Brain microvascular endothelial cell (primary cell): ENCODE measurements around the gene MEX3D.

Source experiments
- DNase-seq: peaks from one replicate; pipeline ENCODE4 v3.0.0-alpha.2; 2020
- H3K27ac ChIP-seq: fragments of 250-450 bp; sonication (Bioruptor Pico); 2 replicates; pipeline ENCODE4 v1.5.1; 2020; ENCODE audit warnings: mild to moderate bottlenecking, moderate library complexity
- H3K27me3 ChIP-seq: fragments of 250-450 bp; sonication (Bioruptor Pico); replicated peaks from 2 replicates; pipeline ENCODE4 v1.5.1; 2020; ENCODE audit warnings: mild to moderate bottlenecking
- H3K36me3 ChIP-seq: fragments of 250-450 bp; sonication (Bioruptor Pico); replicated peaks from 2 replicates; pipeline ENCODE4 v1.5.1; 2020; ENCODE audit warnings: mild to moderate bottlenecking
- H3K4me3 ChIP-seq: 2 replicates; pipeline ENCODE4 v1.5.1; 2011; ENCODE audit warnings: low read depth, mild to moderate bottlenecking, control low read depth, low read length, moderate library complexity
- in situ Hi-C: cut with HindIII; loops from 2 replicates; pipeline ENCODE4 v1.10.0; 2017; ENCODE audit warnings: low sequenced_read_pairs, low pct_ligation_motif_present
- TF ChIP-seq, protein P1 (sequence below): IDR thresholded peaks from 2 replicates; pipeline ENCODE4 v1.5.1; 2011; ENCODE audit warnings: low read depth, mild to moderate bottlenecking, moderate library complexity, low read length, control low read depth, inconsistent platforms; ENCODE audit errors: missing control alignments

Gene MEX3D

DNA sequence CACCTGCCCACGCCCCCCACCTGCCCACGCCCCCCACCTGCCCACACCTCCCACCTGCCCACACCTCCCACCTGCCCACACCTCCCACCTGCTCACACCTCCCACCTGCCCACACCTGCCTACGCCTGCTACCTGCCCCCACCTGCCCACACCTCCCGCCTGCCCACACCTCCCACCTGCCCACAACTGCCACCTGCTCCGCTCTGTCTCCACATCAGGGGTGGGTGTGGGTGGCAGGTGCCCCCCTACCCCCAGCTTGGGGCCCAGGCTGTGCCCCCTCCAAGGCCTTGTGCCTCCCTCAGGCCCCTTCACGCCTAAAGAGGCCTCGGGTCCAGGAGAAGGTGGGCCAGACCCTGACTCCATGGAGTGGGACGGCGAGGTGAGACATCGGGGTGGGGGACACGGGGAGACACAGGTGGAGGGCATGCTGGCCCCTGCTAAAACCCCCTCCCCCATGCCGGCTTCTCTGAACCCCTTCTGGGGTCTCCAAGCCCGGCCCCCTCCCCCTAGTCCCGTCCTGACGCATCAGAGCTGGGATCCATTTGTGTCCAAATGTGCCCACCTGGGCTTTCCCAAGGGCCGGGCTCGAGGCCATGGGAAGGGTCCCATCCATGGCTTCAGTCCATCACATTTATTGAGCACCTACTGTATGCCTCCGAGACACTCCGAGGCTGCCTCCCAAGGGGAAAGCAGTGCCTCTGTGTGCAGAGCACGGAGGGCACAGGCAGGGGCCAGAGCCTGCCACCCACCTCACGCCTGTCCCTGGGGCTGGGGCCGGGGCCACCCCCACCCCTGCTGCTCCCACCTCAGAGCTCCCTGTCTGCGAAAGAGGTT is 39.3 kb downstream of the MEX3D start:
- Histone ChIP-seq H3K4me3 (no peak overlapping the region), H3K27ac (no peak overlapping the region), H3K27me3 (peaks cover 18% of the 10 kb centered on the region), H3K36me3 (no peaks in the 10 kb centered on the region)
- TF ChIP-seq, protein P1, sequence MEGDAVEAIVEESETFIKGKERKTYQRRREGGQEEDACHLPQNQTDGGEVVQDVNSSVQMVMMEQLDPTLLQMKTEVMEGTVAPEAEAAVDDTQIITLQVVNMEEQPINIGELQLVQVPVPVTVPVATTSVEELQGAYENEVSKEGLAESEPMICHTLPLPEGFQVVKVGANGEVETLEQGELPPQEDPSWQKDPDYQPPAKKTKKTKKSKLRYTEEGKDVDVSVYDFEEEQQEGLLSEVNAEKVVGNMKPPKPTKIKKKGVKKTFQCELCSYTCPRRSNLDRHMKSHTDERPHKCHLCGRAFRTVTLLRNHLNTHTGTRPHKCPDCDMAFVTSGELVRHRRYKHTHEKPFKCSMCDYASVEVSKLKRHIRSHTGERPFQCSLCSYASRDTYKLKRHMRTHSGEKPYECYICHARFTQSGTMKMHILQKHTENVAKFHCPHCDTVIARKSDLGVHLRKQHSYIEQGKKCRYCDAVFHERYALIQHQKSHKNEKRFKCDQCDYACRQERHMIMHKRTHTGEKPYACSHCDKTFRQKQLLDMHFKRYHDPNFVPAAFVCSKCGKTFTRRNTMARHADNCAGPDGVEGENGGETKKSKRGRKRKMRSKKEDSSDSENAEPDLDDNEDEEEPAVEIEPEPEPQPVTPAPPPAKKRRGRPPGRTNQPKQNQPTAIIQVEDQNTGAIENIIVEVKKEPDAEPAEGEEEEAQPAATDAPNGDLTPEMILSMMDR, result no peak
- DNase-seq, result no peak
- in situ Hi-C loops, result no loop called here

DNA sequence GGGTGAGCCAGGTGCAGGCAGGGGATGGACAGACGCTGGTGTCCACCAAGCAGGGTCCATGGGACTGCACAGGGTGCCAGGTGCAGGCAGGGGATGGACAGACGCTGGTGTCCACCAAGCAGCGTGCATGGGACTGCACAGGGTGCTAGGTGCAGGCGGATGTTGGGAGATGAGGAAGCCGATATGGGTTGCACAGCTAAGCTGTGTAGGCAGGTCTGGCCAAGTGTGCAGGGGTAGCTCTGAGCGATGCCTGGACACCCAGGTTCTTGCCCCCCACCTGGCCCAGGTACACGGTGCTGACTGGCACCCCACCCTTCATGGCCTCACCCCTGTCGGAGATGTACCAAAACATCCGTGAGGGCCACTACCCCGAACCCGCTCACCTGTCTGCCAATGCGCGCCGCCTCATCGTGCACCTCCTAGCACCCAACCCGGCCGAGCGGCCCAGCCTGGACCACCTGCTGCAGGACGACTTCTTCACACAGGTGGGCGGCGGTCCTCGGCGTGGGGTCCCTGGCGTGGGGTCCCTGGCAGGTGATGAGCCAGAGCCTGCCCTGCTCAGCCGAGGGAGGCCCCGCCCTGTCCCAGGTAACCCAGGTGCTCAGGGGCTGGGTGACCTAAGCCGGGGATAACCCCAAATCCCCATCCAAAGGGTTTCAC is 40.3 kb downstream of the MEX3D start:
- TF ChIP-seq, protein P1, result no peak
- H3K27ac ChIP-seq, result no peak overlapping the region
- no peak overlapping the region for H3K4me3 ChIP-seq
- peaks cover 27% of the 10 kb centered on the region for H3K27me3 ChIP-seq
- no peak for DNase-seq
- no peaks in the 10 kb centered on the region for H3K36me3 ChIP-seq
- in situ Hi-C loops, result no loop called here

DNA sequence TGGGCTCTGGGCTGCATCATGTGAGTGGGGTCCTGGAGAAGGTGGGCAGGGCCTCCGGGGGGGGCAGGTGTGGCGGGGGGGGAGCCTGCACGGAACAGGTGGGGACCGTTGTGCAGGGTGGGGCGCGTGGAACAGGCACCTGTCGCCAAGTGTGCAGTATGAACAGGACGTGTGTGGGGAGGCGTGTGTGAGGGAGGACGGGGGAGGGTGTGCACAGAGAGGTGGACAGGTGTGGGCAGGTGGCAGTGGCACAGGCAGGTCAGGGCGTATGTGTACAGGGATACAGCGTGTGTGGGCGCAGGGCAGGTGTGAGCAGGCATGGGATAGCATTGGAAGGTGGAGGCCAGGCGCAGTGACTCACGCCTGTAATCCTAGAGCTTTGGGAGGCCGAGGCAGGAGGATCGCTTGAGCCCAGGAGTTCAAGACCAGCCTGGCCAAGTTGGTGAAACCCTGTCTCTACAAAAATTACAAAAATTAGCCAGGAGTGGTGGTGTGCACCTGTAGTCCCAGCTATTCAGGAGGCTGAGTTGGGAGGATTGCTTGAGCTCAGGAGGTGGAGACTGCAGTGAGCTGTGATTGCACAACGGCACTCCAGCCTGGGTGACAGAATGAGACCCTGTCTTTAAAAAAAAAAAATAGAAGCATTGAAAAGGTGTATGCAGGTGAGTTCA is 41.0 kb downstream of the MEX3D start:
- Histone ChIP-seq H3K27me3 (peaks cover 30% of the 10 kb centered on the region), H3K27ac (no peak overlapping the region), H3K4me3 (no peak overlapping the region), H3K36me3 (no peaks in the 10 kb centered on the region)
- DNase-seq, result no peak
- TF ChIP-seq, protein P1, result no peak
- in situ Hi-C loops, result no loop called here

DNA sequence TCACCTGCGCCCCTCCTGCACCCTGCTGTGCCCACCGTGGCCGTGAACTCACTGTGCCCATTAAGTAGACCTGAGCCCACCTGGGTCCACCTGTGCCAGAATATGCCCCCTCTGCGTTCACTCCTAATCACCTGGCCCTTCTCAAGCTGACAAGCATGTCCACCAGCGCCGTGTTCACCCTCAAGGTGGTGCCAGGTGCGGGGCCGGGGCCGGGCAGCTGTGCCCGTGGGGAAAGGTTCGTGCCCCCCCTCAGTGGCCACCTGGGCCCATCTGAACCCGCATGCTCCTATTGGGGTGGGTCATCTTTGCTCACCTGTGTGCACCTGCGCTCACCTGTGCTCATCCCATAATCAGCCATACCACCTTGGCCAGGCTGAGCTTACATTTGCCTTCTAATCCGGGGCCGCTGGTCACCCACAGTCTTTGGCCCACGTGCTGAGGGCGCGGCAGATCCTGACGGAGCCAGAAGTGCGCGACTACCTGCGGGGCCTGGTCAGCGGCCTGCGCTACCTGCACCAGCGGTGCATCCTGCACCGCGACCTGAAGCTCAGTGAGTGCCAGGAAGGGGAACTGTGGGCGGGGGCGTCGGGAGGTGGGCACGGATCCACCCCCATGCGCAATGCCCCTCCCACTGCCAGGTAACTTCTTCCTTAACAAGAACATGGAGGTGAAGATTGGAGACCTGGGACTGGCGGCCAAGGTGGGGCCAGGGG is 41.9 kb downstream of the MEX3D start:
- Histone ChIP-seq H3K4me3 (no peak overlapping the region), H3K36me3 (no peaks in the 10 kb centered on the region), H3K27ac (no peak overlapping the region), H3K27me3 (peaks cover 30% of the 10 kb centered on the region)
- in situ Hi-C loops, result no loop called here
- no peak for DNase-seq
- TF ChIP-seq, protein P1, result no peak

DNA sequence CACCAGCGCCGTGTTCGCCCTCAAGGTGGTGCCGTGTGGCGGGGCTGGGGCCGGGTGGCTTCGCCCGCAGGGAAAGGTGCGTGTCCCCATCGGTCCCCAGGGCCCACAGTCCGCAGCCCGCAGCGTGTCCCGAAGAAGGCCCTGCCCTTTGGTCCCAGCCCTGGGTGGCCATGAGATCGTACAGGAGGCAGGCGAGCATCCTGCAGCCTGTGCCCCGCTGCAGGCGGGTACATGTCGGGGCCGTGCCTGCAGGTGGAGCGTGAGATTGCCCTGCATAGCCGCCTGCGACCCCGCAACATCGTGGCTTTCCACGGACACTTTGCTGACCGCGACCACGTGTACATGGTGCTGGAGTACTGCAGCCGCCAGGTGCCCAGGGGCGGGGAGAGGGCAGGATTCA is 42.8 kb downstream of the MEX3D start:
- in situ Hi-C loops, result no loop called here
- Histone ChIP-seq H3K36me3 (no peaks in the 10 kb centered on the region), H3K27me3 (peaks cover 30% of the 10 kb centered on the region), H3K4me3 (no peak overlapping the region), H3K27ac (no peak overlapping the region)
- DNase-seq, result no peak
- TF ChIP-seq, protein P1, result no peak
